Adrenal gland (tissue), 12 donors: ENCODE results near the gene EEF1E1. TPM values are rescaled to one million over a fixed set of nuclear protein-coding genes. Genes with fewer than 3 reads are reported as not detected.

Experiments used
- DNase-seq, 7 donors: peaks; one replicate each; pipeline ENCODE4 v3.0.0-alpha.2; 2019 to 2020
- H3K27ac ChIP-seq, 5 donors: fragments of 200-600 bp; sonication (generic) in 4 of 5; 1 replicate in 3 of 5; 2 replicates in 2 of 5; pipeline versions ENCODE4 v1.5.1 to v1.8.0; 2016 to 2020; ENCODE audit warnings: mild to moderate bottlenecking in 1 of 5
- H3K27me3 ChIP-seq: fragments of 200-600 bp; 2 replicates; pipeline ENCODE4 v1.8.0; 2021
- H3K36me3 ChIP-seq, 2 donors: fragments of 200-600 bp; replicated peaks in 1 of 2; 1 replicate in 1 of 2; 2 replicates in 1 of 2; pipeline versions ENCODE4 v1.5.1 to v1.8.0; 2018 to 2022
- H3K4me1 ChIP-seq, 2 donors: fragments of 200-600 bp; replicated peaks in 1 of 2; 1 replicate in 1 of 2; 2 replicates in 1 of 2; pipeline versions ENCODE4 v1.5.1 to v1.8.0; 2018 to 2021
- H3K4me3 ChIP-seq, 4 donors: fragments of 200-600 bp; sonication (generic) in 3 of 4; one replicate each; pipeline ENCODE4 v1.5.1; 2016 to 2018
- H3K9me3 ChIP-seq, 3 donors: fragments of 200-600 bp; sonication (generic) in 1 of 3; replicated peaks in 1 of 3; 1 replicate in 2 of 3; 2 replicates in 1 of 3; pipeline versions ENCODE4 v1.5.1 to v1.8.0; 2016 to 2021
- POLR2A ChIP-seq, 2 donors: fragments of 450-650 bp; IDR thresholded peaks; one replicate each; pipeline ENCODE4 v1.6.1; 2017; ENCODE audit warnings: antibody characterized with exemption in 2 of 2, mild to moderate bottlenecking in 2 of 2, moderate library complexity in 1 of 2
- WGBS, 4 donors: extraction: QIAGEN DNeasy Blood & Tissue Kit in 2 of 4; methylation state at CpG; one replicate each; pipeline versions ENCODE4 v1.1.5 to v1.1.7; 2013 to 2017; 5-methylcytosine and 5-hydroxymethylcytosine counted together
- intact Hi-C, 2 donors: fragments of 100-400 bp; cut with DNase I; formaldehyde crosslinking; loops; one replicate each; pipeline versions ENCODE4 v1.14.1 to v1.15.0; 2022 to 2023
- polyA plus RNA-seq, 3 donors: library from polyadenylated mRNA; stranded (reverse); fragments of 200-250 nt in 2 of 3; fragments of 350-450 nt in 1 of 3; fragmentation: Illumina TruSeq in 1 of 3; extraction: RNeasy Lipid Tissue Mini Kit (QIAGEN cat#74804) in 1 of 3; gene quantifications; one replicate each; pipeline ENCODE4 v1.2.3, GENCODE V29; 2013 to 2014
- total RNA-seq, 9 donors: library from RNA; depleted of rRNA in 4 of 9; stranded (reverse); fragments of >200 nt in 4 of 9; fragments of 120-200 nt in 1 of 9; fragmentation: NEBNext Ultra II Directional in 1 of 9; extraction: Animal tissue kit (Norgen Biotek cat#: 25700) in 1 of 9; gene quantifications; one replicate each; pipeline versions ENCODE4 v1.1.0 to v1.2.4, GENCODE V29; 2013 to 2023
- TF ChIP-seq, protein P1 (sequence below), 6 experiments: fragments of 450-650 bp in 4 of 6; fragments of 200-600 bp in 2 of 6; sonication (generic) in 1 of 6; IDR thresholded peaks; 1 replicate in 5 of 6; 2 replicates in 1 of 6; pipeline versions ENCODE4 v1.5.1 to v1.8.0; 2016 to 2021; ENCODE audit warnings: antibody characterized with exemption in 6 of 6, mild to moderate bottlenecking in 2 of 6, moderate library complexity in 1 of 6
- donor health status: healthy with polysubstance abuse.
- donor health status: Bipolar disorder and iron deficiency.
- donor health status: DM: yes; HTN: yes; CAD: no.
- donor health status: DM: no; HTN: no; CAD: no.
- donor health status: DM: no; HTN: no; CAD: no.
- donor health status: DM: yes; HTN: yes; CAD: no.

Gene EEF1E1
- total and polyA plus RNA-seq, 12 donors: 18.1 to 95.8 (median 31.8) TPM

DNA sequence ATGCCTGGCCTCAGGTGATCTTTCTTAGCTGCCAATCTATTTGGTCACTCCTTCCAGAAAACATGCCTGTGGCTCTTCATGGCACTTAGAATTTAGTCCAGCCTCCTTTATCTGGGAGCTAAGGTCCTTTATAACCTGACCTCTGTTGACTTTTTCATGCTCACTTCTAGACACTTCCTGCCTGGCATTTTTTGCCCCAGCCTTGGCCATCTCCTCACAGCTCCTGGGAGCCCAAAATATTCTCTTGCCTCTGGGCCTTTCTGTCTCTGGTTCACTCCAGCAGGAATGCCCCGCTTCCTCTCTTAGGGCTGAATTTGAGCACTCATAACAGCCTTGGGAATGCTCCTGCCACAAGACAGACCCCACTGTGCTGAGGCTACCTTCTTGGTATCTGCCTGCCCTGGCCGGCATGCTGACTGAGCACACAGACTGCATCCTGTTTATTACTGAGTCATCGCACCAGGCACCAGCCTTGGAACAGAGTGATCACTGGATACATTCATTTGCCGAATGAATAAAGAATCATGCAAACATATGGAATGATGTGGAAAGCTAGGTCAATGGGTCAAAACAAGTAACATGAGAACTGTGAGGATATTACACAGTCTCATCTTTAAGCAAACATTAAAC lies 5.8 kb upstream of the EEF1E1 start:
- no peak overlapping the region for H3K4me3 ChIP-seq
- no peaks in the 10 kb centered on the region for H3K27me3 ChIP-seq
- peak in 5 of 7 donors; percentile 17 to 44 (median 26) for DNase-seq
- 38 to 45% (median 43%) methylated on average over 4 of the region's 4 CpGs for WGBS, 4 donors
- TF ChIP-seq, protein P1, sequence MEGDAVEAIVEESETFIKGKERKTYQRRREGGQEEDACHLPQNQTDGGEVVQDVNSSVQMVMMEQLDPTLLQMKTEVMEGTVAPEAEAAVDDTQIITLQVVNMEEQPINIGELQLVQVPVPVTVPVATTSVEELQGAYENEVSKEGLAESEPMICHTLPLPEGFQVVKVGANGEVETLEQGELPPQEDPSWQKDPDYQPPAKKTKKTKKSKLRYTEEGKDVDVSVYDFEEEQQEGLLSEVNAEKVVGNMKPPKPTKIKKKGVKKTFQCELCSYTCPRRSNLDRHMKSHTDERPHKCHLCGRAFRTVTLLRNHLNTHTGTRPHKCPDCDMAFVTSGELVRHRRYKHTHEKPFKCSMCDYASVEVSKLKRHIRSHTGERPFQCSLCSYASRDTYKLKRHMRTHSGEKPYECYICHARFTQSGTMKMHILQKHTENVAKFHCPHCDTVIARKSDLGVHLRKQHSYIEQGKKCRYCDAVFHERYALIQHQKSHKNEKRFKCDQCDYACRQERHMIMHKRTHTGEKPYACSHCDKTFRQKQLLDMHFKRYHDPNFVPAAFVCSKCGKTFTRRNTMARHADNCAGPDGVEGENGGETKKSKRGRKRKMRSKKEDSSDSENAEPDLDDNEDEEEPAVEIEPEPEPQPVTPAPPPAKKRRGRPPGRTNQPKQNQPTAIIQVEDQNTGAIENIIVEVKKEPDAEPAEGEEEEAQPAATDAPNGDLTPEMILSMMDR (IDR thresholded peaks at IDR 0.05): no peak
- no peak for TF ChIP-seq POLR2A (IDR thresholded peaks at IDR 0.05)
- intact Hi-C loops: no loop called here
- H3K9me3 ChIP-seq: no peaks in the 10 kb centered on the region
- H3K27ac ChIP-seq: no peak overlapping the region
- H3K4me1 ChIP-seq: no peaks in the 10 kb centered on the region
- H3K36me3 ChIP-seq: no peaks in the 10 kb centered on the region

DNA sequence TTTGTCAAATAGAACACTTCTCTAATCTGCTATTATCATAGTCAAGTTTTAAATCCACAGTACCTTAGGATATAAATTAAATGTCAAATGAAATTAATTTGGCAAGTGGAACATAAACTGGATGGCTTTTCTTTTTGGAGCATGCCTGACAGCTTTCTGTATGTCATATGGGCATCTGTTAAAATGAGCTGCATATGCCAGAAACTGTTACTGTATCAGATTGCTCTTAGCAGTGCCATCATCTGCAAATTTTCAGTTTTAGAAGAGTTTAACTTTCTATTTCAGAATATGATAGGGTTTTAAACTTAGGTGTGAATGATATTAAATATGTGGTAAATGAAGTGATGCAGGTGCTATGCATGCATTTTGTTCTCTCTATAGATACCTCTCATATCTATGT lies 3.4 kb upstream of the EEF1E1 start:
- no peak overlapping the region for H3K27ac ChIP-seq
- H3K27me3 ChIP-seq: no peaks in the 10 kb centered on the region
- no peak for TF ChIP-seq POLR2A (IDR thresholded peaks at IDR 0.05)
- TF ChIP-seq, protein P1 (IDR thresholded peaks at IDR 0.05): no peak
- DNase-seq: no peak
- no peaks in the 10 kb centered on the region for H3K9me3 ChIP-seq
- no peaks in the 10 kb centered on the region for H3K36me3 ChIP-seq
- H3K4me3 ChIP-seq: no peak overlapping the region
- intact Hi-C loops: no loop called here
- peaks cover 10 to 12% of the 10 kb centered on the region in 2 donors for H3K4me1 ChIP-seq

DNA sequence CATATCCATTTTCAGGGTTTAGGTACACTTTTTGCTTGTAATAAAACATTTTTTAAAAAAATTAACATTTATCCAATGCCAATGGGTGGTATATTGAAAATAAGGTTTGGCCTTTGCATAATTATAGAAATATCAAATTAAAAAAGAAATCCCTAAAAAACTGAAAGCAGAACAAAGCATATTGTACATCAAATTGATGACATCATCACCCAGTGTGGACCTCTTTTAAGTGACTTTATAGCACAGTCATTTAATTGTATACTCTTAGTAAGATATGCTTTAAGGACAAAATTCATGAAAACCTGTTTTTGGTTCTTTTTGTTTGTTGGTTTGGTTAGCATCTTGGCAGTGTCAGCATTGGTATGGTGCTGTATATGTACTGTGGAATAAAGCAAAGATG lies 1.4 kb upstream of the EEF1E1 start:
- intact Hi-C loops: no loop called here
- H3K36me3 ChIP-seq: no peaks in the 10 kb centered on the region
- TF ChIP-seq, protein P1 (IDR thresholded peaks at IDR 0.05): no peak
- TF ChIP-seq POLR2A (IDR thresholded peaks at IDR 0.05): no peak

DNA sequence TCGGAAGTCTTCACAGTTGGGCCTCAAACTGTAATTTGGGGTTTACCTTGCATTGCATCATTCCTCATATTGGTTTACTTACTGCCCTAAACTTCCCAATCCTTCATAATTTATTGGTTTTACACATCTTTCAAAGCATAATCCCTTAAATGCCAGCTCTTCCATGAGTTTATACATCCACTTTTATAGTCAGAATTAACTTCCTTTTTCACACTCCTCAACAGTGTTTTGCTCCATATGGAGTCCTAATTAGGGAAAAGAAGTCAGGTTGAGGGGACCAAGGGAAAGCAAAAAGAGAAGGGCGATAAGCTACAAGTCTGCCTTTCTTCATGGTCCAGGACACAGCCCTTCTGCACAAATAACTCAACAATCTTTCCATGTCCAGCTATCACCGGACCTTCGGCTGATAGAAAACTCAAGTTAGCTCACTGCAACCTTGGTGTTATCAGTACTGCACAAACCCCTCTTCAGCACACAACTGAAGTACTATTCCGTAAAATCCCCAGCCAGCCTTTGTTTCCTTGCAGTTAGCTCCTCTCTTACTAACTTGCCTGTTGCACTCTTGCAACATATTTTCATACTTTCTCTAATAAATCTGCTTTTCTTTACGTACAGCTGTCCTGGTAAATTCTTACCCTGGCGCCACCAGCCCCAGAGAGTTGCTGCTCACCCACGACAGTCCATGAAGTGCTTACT lies 2.0 kb downstream of the EEF1E1 start:
- H3K9me3 ChIP-seq: no peaks in the 10 kb centered on the region
- H3K36me3 ChIP-seq: peaks cover 0 to 19% of the 10 kb centered on the region in 2 donors
- TF ChIP-seq, protein P1 (IDR thresholded peaks at IDR 0.05): no peak
- TF ChIP-seq POLR2A (IDR thresholded peaks at IDR 0.05): no peak
- DNase-seq: peak in 1 of 7 donors; percentile 16
- intact Hi-C loops: no loop called here
- peaks cover 13 to 21% of the 10 kb centered on the region in 2 donors for H3K4me1 ChIP-seq
- WGBS, 4 donors: 63 to 77% (median 68%) methylated on average over 8 of the region's 8 CpGs
- no peak overlapping the region for H3K27ac ChIP-seq
- no peaks in the 10 kb centered on the region for H3K27me3 ChIP-seq
- H3K4me3 ChIP-seq: no peak overlapping the region

More for the DNA sequence above, 1.4 kb upstream of the EEF1E1 start:
- peaks cover 13 to 21% of the 10 kb centered on the region in 2 donors for H3K4me1 ChIP-seq
- DNase-seq: no peak
- H3K27ac ChIP-seq: no peak overlapping the region
- no peaks in the 10 kb centered on the region for H3K27me3 ChIP-seq
- H3K9me3 ChIP-seq: no peaks in the 10 kb centered on the region
- no peak overlapping the region for H3K4me3 ChIP-seq
